HG03045 (cell line): ENCODE data around the gene ATP1B3.
"Not testable (repeated sequence)": the region's sequence is repeated elsewhere in the genome, so short reads cannot be mapped to it uniquely, and the experiment has no call there.

Experiments
- ATAC-seq: cut with Tn5 transposase; IDR thresholded peaks from one replicate; pipeline ENCODE4 v1.9.1; 2021; ENCODE audit warnings: mild to moderate bottlenecking, moderate library complexity; ENCODE audit not compliant: unreplicated experiment

ATP1B3 gene

GRCh38 chr3:141941093-141941492 is 64.7 kb downstream of the ATP1B3 start:
- ATAC-seq, result no peak

- no peak for ATAC-seq
Observed at GRCh38 chr3:141942006-141942405, 65.6 kb downstream of the ATP1B3 start.

- ATAC-seq, result no peak
Observed at GRCh38 chr3:141945726-141946485, 69.5 kb downstream of the ATP1B3 start.

- no peak for ATAC-seq
Observed at GRCh38 chr3:141949399-141949798, 73.0 kb downstream of the ATP1B3 start.

GRCh38 chr3:141949972-141950371 is 73.5 kb downstream of the ATP1B3 start:
- no peak for ATAC-seq

- ATAC-seq, result no peak
Observed at GRCh38 chr3:141950572-141951493, 74.4 kb downstream of the ATP1B3 start.

- no peak for ATAC-seq
Observed at GRCh38 chr3:141952611-141953010, 76.2 kb downstream of the ATP1B3 start.

GRCh38 chr3:141955175-141955574 is 78.7 kb downstream of the ATP1B3 start:
- ATAC-seq, result no peak

- ATAC-seq, result no peak
Observed at GRCh38 chr3:141959589-141960554, 83.4 kb downstream of the ATP1B3 start.

- ATAC-seq, result no peak
Observed at GRCh38 chr3:141960731-141961130, 84.3 kb downstream of the ATP1B3 start.

GRCh38 chr3:141963301-141963700 is 86.9 kb downstream of the ATP1B3 start:
- no peak for ATAC-seq

- no peak for ATAC-seq
Observed at GRCh38 chr3:141965471-141965870, 89.0 kb downstream of the ATP1B3 start.

GRCh38 chr3:141969711-141970110 is 93.3 kb downstream of the ATP1B3 start:
- no peak for ATAC-seq

GRCh38 chr3:141971571-141971970 is 95.1 kb downstream of the ATP1B3 start:
- ATAC-seq, result no peak

- no peak for ATAC-seq
Observed at GRCh38 chr3:141972399-141972798, 96.0 kb downstream of the ATP1B3 start.

GRCh38 chr3:141974777-141975176 is 98.3 kb downstream of the ATP1B3 start:
- not testable (repeated sequence) for ATAC-seq
